GM12872 (cell line): ENCODE data around the gene RC3H2.

Source experiments
- TF ChIP-seq, protein P1 (sequence below): IDR thresholded peaks from 3 replicates; pipeline ENCODE4 v1.5.1; 2011; ENCODE audit warnings: low read depth, mild to moderate bottlenecking, low read length, moderate library complexity; ENCODE audit not compliant: insufficient read depth

The RC3H2 gene

DNA sequence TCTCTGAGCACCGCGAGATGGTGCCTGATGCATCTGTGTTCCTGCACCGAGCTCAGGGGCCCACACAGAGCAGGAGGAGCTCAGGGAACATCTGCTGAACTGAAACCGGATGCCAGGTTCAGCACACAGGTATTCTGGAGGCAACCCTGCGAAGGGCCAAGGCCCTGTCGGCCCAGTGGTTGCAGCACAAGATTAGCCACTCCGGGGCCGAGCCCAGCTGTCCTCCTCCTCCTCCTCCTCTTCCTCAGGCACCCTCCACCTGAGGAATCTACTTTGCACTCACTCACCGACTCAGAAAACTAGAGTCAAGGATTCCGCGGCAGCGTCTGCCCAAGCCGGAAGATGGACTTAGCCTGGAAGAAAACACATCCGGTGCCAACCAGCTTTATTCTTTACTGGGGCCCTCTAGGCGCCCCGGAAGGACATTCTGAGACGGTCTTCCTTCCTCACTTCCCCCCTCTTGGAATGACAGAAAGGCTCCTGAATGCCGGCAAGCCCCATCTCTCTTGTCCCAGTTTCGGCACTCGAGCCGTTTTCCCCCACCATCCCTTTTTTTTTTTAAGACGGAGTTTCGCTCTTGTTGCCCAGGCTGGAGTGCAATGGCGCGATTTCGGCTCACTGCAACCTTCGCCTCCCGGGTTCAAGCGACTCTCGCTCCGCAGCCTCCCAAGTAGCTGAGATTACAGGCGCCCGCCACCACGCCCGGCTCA lies 8.0 kb upstream of the RC3H2 start, which contains the start of gene ZBTB6:
TSS of gene ZBTB6 (minus strand) at position 360 of the 710 bp plus-strand sequence. CDS start 1,251 bp downstream, outside the sequence.
- TF ChIP-seq, protein P1, sequence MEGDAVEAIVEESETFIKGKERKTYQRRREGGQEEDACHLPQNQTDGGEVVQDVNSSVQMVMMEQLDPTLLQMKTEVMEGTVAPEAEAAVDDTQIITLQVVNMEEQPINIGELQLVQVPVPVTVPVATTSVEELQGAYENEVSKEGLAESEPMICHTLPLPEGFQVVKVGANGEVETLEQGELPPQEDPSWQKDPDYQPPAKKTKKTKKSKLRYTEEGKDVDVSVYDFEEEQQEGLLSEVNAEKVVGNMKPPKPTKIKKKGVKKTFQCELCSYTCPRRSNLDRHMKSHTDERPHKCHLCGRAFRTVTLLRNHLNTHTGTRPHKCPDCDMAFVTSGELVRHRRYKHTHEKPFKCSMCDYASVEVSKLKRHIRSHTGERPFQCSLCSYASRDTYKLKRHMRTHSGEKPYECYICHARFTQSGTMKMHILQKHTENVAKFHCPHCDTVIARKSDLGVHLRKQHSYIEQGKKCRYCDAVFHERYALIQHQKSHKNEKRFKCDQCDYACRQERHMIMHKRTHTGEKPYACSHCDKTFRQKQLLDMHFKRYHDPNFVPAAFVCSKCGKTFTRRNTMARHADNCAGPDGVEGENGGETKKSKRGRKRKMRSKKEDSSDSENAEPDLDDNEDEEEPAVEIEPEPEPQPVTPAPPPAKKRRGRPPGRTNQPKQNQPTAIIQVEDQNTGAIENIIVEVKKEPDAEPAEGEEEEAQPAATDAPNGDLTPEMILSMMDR, result no peak

- TF ChIP-seq, protein P1, result no peak
Measured at GRCh38 chr9:122912671-122912963, 7.5 kb upstream of the RC3H2 start.

- TF ChIP-seq, protein P1, result no peak
Measured at GRCh38 chr9:122904466-122904822, 715 bp downstream of the RC3H2 start.

- TF ChIP-seq, protein P1, result no peak
Measured at GRCh38 chr9:122900791-122901190, 4.4 kb downstream of the RC3H2 start.

GRCh38 chr9:122897969-122898368 lies 7.2 kb downstream of the RC3H2 start:
- TF ChIP-seq, protein P1, result no peak

- TF ChIP-seq, protein P1, result no peak
Measured at GRCh38 chr9:122888480-122888879, 16.7 kb downstream of the RC3H2 start.

DNA sequence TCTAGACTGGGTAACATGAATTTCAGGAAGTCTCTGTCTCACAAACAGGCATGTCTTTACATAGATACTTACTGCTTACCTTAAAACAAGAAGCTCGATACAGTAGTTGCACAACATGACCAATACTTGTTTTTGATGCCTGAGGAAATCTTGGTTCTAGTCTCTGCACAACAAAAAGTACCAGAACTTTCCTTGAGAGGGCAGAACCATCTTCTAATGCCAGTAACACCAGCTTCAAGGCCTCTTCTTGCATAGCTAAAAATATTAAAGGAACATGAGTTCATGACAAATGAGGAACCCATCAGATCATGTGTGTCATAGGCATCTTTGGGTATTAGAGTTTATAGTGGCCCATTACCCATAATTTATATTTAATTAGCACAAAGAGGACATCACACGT lies 22.0 kb downstream of the RC3H2 start:
- TF ChIP-seq, protein P1, result no peak
